Measurements from ENCODE around the gene CA5B. TPM values are rescaled to one million over a fixed set of nuclear protein-coding genes. Genes with fewer than 3 reads are reported as not detected.
"Not testable (repeated sequence)": the region's sequence is repeated elsewhere in the genome, so short reads cannot be mapped to it uniquely, and the experiment has no call there.

Gene CA5B
- total RNA-seq, 4 donors from 2014 or later, result 3.7 to 12.6 (median 5.0) TPM

DNA sequence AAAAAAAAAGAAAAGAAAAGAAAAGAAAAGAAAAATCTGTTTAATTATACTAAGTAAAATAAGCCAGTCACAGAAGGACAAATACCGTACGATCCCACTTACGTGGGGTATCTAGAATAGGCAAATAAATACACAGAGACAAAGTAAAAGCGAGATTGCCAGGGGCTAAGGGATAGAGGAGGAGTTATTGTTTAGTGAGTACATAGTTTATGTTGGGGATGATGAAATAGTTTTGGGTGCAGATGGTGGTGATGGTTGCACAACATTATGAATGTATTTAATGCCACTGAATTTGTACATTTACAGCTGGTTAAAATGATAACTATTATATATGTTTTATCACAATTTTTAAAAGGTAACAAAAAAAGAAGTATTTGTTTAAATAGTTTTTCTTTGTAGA is 7.1 kb downstream of the CA5B start:
- 82 to 93% methylated on average over 4 of the region's 4 CpGs for WGBS, 2 donors
- no peaks in the 10 kb centered on the region for H3K27me3 ChIP-seq
- no peak for DNase-seq
- no peaks in the 10 kb centered on the region for H3K36me3 ChIP-seq
- H3K27ac ChIP-seq, result no peak overlapping the region
- H3K9me3 ChIP-seq, result no peaks in the 10 kb centered on the region
- H3K4me1 ChIP-seq, result peaks cover 0 to 11% (median 3%) of the 10 kb centered on the region in 3 donors
- no peak for TF ChIP-seq POLR2A (IDR thresholded peaks at IDR 0.05)
- TF ChIP-seq, protein P1, sequence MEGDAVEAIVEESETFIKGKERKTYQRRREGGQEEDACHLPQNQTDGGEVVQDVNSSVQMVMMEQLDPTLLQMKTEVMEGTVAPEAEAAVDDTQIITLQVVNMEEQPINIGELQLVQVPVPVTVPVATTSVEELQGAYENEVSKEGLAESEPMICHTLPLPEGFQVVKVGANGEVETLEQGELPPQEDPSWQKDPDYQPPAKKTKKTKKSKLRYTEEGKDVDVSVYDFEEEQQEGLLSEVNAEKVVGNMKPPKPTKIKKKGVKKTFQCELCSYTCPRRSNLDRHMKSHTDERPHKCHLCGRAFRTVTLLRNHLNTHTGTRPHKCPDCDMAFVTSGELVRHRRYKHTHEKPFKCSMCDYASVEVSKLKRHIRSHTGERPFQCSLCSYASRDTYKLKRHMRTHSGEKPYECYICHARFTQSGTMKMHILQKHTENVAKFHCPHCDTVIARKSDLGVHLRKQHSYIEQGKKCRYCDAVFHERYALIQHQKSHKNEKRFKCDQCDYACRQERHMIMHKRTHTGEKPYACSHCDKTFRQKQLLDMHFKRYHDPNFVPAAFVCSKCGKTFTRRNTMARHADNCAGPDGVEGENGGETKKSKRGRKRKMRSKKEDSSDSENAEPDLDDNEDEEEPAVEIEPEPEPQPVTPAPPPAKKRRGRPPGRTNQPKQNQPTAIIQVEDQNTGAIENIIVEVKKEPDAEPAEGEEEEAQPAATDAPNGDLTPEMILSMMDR (IDR thresholded peaks at IDR 0.05), result no peak
- intact Hi-C loops (cut with DNase I), result no loop called here
- no peak overlapping the region for H3K4me3 ChIP-seq

DNA sequence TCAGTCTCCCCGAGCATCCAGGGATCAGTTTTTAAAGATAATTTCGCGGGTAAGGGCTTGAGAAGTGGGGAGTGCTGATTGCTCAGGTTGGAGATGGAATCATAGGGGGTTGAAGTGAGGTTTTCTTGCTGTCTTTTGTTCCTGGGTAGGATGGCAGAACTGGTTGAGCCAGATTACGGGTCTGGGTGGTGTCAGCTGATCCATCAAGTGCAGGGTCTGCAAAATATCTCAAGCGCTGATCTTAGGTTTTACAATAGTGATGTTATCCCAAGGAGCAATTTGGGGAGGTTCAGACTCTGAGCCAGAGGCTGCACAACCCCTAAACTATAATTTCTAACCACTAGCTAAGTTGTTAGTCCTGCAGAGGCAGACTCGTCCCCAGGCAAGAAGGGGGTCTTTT is 8.6 kb downstream of the CA5B start:
- H3K36me3 ChIP-seq; DNase-seq; intact Hi-C loops (cut with DNase I); H3K27ac ChIP-seq; H3K4me3 ChIP-seq; H3K9me3 ChIP-seq; H3K27me3 ChIP-seq: not testable (repeated sequence)
- WGBS, 2 donors, result 69 to 84% methylated on average over 5 to 6 of the region's 6 CpGs
- H3K4me1 ChIP-seq, result peaks cover 0 to 18% (median 3%) of the 10 kb centered on the region in 3 donors

DNA sequence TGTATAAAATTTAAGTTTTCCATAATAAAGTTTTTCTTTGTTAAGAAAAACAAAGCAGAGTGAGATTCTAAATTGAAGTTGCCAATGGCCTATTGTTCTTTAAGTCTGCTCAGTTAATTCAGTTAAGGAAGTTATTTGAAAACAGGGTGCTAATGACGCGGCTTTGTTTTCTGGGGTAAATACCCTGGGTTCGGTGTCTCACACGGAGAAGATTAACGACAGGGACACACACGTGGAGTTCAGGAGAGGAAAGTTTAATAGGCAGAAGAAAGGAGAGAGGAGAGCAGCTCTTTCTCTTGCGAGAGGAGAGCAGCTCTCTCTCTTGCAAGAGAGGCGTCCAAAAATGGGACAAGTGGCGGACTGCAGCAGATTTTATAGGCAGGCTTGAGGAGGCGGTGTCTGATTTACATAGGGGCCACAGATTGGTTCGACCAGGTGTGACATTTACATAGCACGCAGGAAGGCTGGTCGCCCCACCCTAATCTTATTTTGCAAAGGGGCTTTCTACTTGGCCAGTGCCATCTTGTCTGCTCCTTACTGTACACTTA is 9.6 kb downstream of the CA5B start:
- no peaks in the 10 kb centered on the region for H3K9me3 ChIP-seq
- no peaks in the 10 kb centered on the region for H3K36me3 ChIP-seq
- WGBS, 2 donors, result 62 to 92% methylated on average over 11 to 13 of the region's 13 CpGs
- intact Hi-C loops (cut with DNase I), result no loop called here
- TF ChIP-seq, protein P1 (IDR thresholded peaks at IDR 0.05), result no peak
- no peak for TF ChIP-seq POLR2A (IDR thresholded peaks at IDR 0.05)
- no peak overlapping the region for H3K27ac ChIP-seq
- no peaks in the 10 kb centered on the region for H3K27me3 ChIP-seq
- no peak for DNase-seq
- no peak overlapping the region for H3K4me3 ChIP-seq
- peaks cover 0 to 18% (median 3%) of the 10 kb centered on the region in 3 donors for H3K4me1 ChIP-seq

DNA sequence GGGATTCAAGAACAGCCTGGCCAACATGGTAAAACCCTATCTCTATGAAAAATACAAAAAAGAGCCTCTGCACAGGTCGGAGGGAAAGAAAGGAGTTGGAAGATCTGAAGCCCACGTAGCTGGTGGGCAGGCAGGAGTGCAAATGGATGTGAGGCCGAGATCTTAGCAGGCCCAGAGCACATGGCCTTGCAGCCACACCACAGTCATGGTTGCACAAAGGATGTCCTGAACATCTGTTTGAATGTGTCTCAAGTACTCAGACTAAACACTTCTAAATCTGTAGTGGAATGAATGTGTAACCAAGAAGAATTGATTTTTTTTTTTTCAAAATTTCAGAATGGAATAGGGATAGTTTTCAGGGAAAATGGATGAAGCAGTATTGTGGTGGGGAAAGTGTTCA is 10.8 kb downstream of the CA5B start:
- WGBS, 2 donors, result 73 to 86% methylated on average over 3 of the region's 3 CpGs
- no peak for DNase-seq
- H3K9me3 ChIP-seq, result no peaks in the 10 kb centered on the region
- TF ChIP-seq POLR2A (IDR thresholded peaks at IDR 0.05), result no peak
- TF ChIP-seq, protein P1 (IDR thresholded peaks at IDR 0.05), result no peak
- no peaks in the 10 kb centered on the region for H3K36me3 ChIP-seq
- no peak overlapping the region for H3K4me3 ChIP-seq
- H3K27me3 ChIP-seq, result no peaks in the 10 kb centered on the region
- intact Hi-C loops (cut with DNase I), result no loop called here
- peak overlapping the region in 2 of 4 donors; percentile 70 to 82 for H3K27ac ChIP-seq
- H3K4me1 ChIP-seq, result peaks cover 0 to 18% (median 3%) of the 10 kb centered on the region in 3 donors

DNA sequence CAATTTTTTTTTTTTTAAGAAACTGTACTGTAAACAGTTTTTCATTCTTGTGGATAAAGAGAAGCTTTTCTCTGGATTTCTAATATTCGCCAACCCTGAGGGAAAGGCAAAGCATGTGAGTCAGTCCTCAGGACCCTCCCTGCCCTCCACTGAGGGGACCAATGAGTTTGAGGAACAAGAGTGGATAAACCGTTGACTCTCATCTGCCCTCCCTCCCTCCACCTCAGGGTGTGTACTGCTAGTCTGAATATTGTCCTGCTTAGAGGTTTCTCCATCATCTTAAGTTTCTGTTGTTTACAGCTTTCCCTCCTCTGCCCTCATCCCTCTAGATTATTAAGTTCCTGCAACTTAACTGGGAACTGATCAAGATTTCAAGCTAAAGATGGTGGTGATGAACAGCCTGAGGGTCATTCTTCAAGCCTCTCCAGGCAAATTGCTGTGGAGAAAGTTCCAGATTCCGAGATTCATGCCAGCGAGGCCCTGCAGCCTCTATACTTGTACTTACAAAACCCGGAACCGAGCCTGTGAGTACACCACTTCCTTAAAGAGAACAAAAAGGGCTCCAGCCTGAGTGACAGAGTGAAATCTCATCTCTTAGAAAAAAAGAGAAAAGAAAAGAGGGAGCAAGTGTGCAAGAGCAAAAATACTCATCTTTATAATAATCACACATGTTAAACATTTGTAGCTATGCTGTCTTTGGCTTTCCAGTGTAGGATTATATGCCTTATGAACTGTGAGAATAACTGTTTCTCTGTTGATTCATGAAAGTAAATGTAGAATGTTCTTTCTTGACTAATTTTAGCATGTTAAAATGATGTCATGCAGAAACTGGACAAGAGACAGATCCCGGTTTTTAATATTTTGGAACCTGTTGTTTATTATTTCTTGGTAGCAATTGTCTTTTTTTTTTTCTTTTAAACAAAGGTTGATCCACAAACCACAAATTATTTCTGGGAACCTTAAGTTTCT is 11.9 kb downstream of the CA5B start:
- no peak overlapping the region for H3K4me3 ChIP-seq
- peak overlapping the region; percentile 39 to 82 (median 74) for H3K27ac ChIP-seq
- H3K36me3 ChIP-seq, result no peaks in the 10 kb centered on the region
- WGBS, 2 donors, result 21 to 49% methylated on average over 6 to 7 of the region's 7 CpGs
- no peaks in the 10 kb centered on the region for H3K27me3 ChIP-seq
- H3K9me3 ChIP-seq, result no peaks in the 10 kb centered on the region
- intact Hi-C loops (cut with DNase I), result no loop called here
- no peak for DNase-seq
- H3K4me1 ChIP-seq, result peaks cover 0 to 18% (median 3%) of the 10 kb centered on the region in 3 donors
- TF ChIP-seq POLR2A (IDR thresholded peaks at IDR 0.05), result no peak
- TF ChIP-seq, protein P1 (IDR thresholded peaks at IDR 0.05), result no peak
